ENCODE data around the gene UBE2L3.
"Not testable (repeated sequence)": the region's sequence is repeated elsewhere in the genome, so short reads cannot be mapped to it uniquely, and the experiment has no call there.

The UBE2L3 gene

DNA sequence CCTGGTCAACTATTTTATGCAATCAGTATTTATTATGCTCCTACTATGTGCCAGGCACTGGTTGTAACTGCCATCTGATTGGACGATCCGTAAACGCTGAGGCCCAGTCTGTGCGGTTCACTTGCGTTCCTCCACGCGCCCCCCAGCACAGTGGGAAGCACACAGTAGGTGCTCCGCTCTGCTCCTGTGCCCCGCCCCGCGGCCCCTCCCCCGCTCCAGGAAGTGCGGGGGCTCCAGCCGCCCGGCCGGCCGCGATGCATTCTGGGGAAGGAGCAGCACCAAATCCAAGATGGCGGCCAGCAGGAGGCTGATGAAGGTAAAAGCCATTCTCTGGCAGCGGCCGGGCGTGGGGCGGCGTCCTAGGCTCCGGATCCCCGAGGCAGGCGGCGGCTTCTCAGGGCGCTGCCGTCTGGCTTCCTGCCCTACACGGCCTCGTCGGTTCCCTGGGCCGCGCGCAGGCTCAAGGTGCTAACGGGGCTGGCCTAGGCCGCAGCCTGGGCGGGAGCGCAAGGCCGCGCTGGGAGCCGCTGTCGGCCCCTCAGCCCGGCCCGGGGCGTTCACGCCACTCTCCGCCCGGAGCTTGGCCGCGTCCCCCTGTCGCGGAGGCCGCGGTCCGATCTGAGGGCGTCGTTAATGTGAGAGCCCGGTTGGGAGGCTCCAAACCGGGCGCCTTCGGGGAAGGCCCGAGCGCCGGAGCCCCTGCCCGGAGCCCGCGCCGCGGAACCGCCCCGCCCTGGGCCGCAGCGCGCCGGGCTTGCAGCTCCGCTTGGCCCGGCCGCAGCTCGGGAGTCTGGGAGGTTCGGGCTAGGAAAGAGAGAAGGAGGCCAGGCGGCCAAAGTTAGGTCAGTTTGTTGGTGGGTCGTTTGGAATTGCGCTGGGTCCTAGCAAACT lies at the start of gene UBE2L3:
Gene UBE2L3, plus strand, starts transcription at position 259 of the 891 bp plus-strand sequence. Its CDS starts 31 bp downstream, at position 290.
- DNase-seq (ENCODE audit: low read depth) = peak; percentile 77

DNA sequence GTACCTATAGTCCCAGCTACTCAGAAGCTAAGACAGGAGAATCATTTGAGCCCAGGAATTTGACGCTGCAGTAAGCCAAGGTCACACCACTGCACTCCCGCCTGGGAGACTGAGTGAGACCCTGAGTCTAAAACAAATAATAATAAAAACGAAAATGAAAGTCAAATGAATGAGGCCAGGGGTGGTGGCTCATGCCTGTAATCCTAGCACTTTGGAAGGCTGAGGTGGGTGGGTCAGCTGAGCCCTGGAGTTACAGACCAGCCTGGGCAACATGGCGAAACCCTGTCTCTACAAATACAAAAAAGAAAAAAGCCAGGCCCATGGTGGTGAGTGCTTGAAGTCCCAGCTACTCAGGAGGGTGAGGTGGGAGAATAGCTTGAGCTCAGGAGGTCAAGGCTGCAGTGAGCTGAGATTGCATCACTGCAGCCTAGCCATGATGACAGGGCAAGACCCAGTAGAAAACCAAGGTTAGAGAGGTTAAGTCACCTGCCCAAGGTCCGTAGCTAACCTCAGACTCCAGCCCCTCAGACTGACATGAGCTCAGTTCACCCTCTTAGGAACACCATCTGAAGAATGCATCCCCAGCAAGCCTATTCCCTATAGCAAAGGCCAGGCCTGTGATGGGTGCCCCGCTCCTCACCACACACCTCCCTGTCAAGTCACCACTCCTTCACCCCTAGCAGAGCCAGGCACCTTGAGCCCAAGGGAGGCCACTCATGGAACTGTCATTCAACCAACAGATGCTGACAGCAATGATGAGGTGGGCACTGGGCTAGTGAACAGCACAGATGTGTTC lies 40.6 kb upstream of the UBE2L3 start:
- not testable (repeated sequence) for DNase-seq (ENCODE audit: low read depth)

- not testable (repeated sequence) for DNase-seq (ENCODE audit: low read depth)
These were observed 36.0 kb upstream of the UBE2L3 start for GRCh38 chr22:21531525-21531924.

DNA sequence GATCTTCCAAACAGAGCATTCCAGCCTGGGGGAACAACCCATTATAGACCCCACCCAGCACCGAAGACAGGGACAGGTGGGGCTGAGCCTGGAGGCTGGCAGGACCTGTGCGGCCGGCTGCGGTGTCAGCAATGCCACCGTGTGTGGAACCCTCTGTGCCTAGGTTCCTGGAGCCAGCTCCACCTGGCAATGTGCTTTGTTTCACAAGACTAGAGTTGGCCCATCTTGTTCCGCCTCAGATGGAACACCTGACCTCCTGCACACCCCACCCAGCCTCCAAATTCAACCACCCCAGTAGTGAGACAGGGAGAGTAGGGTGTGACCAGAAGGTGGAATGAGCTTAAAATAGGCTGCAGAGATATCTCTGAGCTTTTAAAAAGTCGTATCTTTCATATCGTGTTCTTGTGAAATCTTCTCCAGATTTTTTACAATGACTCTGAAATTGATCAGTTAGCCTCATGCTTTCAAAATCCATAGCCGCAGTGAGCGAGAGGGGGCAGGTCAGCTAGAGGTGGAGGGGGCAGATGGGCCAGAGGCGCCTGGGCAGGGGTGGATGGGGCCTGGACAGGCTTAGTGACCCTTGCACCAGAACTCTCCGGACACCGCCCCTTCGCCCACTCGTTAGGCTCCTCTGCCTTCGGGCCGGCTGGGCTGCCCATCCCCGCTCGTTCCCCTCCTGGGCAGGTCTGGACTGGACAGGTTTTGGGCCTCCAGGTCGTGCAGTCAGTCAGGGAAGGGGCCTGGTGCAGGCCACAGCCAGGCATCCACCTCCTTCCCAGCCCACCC lies 34.5 kb upstream of the UBE2L3 start:
- DNase-seq (ENCODE audit: low read depth) = not testable (repeated sequence)

- DNase-seq (ENCODE audit: low read depth) = not testable (repeated sequence)
These were observed 27.7 kb upstream of the UBE2L3 start for GRCh38 chr22:21539862-21540261.

GRCh38 chr22:21544432-21545322 lies 22.8 kb upstream of the UBE2L3 start:
- not testable (repeated sequence) for DNase-seq (ENCODE audit: low read depth)

GRCh38 chr22:21549558-21549957 lies 18.0 kb upstream of the UBE2L3 start:
- DNase-seq (ENCODE audit: low read depth) = not testable (repeated sequence)

DNA sequence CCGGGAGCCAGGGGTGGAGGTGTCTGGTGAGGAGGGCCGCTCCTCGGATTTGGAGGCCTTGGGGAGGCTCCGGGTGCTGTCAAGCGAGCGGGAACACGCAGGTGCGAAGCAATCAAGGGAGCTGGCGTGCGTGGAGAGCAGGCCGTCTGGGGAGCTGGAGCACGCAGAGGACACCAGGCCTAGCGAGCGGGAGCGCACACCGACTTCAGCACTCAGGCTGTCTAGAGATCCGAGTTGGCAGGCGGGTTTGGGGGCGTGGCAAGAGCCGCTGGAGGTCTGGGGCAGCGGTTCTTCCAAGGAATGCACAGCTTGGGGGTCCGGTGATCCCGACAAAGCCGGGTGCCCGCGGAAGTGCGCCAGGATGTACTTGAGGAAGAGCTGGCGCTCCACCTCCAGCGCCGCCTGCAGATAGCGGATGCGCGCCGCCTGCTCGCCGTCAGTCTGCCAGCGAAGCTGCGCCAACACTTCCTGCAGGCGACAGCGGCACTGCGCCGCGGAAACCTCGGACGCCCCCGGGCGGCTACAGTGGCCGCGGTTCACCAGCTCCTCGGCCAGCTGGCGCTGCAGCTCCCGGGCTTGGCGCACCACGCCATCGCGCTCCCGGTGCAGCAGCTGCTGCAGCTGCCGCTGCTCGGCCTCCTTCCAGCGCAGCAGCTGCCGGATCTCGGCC lies 17.4 kb upstream of the UBE2L3 start:
- not testable (repeated sequence) for DNase-seq (ENCODE audit: low read depth)

GRCh38 chr22:21550678-21551047 lies 16.9 kb upstream of the UBE2L3 start:
- not testable (repeated sequence) for DNase-seq (ENCODE audit: low read depth)

DNA sequence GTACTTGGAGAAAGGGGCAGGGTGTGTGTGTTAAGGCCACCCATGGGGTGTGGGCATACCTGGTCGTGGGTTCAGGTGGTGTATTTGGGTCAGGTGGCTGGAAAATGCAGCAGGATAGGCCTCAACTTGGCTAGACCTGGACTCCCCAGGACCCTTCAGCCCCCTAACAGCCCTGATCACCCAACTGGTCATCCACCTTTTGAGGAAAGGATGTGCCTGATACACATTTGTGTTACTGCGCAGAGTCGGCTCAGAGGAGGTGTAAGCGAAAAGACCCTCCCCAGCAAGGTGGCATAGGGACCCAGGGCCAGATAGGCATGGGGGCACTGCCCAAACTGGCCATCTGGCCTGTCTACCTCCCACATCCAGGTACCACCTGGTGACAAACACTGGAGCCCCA lies 16.2 kb upstream of the UBE2L3 start, which contains the start of gene RIMBP3C:
Gene RIMBP3C, minus strand, starts transcription at position 101 of the 400 bp plus-strand sequence. CDS start 485 bp downstream, outside the sequence.
- DNase-seq (ENCODE audit: low read depth) = not testable (repeated sequence)

DNA sequence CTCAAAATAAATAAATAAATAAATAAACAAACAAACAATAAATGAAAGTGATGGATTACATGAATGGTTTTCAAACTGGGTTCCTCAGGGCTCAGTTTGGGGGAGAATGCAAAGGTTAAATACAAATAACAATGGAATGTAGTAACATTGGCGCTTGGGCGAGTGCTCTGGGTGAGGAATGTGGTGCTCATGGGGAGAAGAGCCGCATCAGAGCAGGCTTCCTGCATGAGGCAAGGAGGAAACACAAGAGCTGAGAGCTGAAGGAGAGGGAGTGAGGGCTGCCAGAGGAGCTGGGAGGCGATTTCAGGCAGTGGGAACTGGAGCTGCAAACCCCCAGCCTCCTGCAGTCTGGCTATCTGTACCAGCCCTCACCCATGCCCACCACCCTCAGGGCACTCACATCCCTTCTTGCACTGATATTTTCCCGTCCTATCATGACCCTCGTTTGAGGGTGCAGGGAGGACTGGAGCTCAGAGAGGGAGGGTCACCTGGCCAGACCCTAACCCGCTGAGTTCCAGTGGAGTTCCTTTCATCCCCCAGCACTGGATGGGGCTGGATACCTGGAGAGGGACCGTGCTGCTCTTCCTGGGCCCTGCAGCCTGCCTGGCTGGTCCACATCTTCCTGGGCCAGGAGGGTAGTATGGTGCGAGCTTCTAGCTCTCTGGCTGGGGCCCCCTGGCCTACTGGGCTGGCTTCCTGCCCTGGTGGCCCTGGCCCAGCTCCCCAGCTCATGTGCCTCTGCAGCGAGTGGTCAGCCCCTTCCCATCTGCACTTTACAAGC lies 8.0 kb upstream of the UBE2L3 start:
- DNase-seq (ENCODE audit: low read depth) = not testable (repeated sequence)

DNA sequence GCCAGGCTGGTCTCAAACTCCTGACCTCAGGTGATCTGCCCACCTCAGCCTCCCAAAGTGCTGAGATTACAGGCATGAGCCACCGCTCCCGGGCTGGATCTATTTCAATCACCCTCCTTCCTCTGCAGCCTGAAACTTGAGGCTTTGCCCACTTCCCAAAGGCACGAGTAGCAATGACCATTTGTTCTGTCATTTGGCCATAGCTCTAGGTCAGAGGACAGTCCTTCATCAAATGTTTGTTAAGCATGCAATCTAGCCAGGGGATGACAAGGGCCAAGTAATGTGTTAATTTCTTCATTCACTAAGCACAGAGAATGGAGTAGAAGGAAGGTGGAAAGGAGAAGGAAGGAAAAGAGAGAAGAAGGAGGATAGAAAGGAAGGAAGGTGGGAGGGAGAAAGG lies 6.9 kb upstream of the UBE2L3 start:
- not testable (repeated sequence) for DNase-seq (ENCODE audit: low read depth)

DNA sequence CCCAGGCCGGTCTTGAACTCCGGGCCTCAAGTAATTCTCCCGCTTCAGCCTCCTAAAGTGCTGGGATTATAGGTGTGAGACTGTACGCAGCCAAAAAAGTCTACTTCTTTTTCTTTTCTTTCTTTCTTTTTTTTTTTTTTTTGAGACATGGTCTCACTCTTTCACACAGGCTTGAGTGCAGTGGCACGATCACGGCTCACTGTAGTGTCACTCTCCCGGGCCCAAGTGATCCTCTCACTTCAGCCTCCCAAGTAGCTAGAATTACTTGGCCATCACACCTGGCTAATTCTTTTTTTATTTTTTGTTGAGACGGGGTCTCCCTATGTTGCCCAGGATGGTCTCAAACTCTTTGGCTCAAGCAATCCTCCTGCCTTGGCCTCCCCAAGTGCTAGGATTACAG lies 3.6 kb upstream of the UBE2L3 start:
- DNase-seq (ENCODE audit: low read depth) = no peak

DNA sequence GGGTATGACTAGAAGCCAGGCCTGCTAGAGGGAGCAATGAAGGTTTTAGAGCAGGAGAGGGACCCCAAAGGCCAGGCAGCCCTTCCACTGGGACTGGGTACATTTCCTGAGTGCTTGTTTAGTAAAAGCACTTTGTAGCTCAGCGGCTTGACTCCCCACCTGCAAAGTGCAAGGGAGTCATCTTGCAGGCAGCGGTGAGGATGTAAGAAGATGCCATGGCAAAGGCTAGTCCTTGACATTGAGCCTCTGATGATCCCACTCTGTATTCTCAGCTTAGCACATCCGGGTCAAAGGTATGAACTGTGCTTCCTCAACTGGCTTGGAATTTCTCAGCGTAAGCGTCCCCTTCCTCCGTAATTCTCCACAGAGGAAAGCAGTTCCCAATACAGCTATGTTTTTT lies 3.1 kb upstream of the UBE2L3 start:
- DNase-seq (ENCODE audit: low read depth) = no peak

DNA sequence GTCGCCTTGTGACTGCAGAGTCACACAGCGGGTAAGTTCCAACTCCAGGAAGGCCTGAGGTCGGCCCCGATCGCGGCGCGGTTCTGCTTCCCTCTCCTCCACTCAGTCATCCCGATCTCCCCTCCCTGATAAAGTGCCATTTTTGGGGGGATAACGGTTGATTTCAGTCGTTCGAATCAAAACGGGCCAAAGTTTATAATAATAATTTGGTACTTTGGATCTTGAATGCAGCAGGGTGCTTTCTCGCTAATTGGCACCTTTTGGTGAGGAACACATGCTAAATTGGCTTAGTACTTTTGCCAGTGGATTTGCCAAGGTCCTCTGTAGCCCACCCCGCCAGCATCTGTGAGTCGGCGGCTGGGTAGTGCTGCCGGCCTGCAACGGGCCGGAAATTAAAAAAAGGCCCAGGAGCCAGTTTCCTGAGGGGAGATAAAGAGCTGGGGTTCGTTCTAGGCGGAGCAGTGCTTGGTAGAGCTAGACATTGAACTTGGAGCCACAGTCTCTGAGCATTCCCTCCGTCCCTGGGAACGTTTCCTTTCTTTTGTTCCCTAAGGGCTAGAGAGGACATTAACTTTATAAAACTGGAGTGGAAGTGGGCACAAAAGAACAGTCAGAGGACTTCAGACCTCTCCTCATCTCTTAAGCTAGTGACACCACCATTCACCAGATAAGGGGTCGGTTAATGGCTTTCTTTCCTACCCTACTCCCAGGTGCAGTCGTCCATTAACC lies 997 bp downstream of the UBE2L3 start:
- DNase-seq (ENCODE audit: low read depth) = no peak

DNA sequence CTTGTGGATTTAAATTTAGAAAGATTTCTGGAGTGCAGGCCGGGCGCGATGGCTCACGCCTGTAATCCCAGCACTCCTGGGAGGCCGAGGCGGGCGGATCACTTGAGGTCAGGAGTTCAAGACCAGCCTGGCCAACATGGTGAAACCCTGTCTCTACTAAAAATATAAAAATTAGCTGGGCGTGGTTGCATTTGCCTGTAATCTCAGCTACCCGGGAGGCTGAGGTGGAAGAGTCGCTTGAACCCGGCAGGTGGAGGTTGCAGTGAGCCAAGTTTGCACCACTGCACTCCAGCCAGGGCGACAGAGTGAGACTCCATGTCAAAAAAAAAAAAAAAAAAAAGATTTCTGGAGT lies 1.5 kb downstream of the UBE2L3 start:
- not testable (repeated sequence) for DNase-seq (ENCODE audit: low read depth)

GRCh38 chr22:21569459-21570170 lies 2.1 kb downstream of the UBE2L3 start:
- no peak for DNase-seq (ENCODE audit: low read depth)

GRCh38 chr22:21570398-21570797 lies 2.9 kb downstream of the UBE2L3 start:
- DNase-seq (ENCODE audit: low read depth) = no peak
